ENCODE measurements around the gene MRNIP.

GRCh38 chr5:179889885-179890284 is 31.3 kb upstream of the MRNIP start:
- TF ChIP-seq CEBPB (IDR thresholded peaks at IDR 0.05) (no peak), TAF1 (IDR thresholded peaks at IDR 0.05; ENCODE audit: low read depth) (no peak)
